Neural progenitor cell (in vitro differentiated cells): ENCODE data around the gene KIF21B.

Source experiments
- CTCF ChIP-seq: fragments of 200-600 bp; sonication (generic); IDR thresholded peaks from 2 replicates; pipeline ENCODE4 v1.5.1; 2017; ENCODE audit warnings: antibody characterized with exemption, mild to moderate bottlenecking
- EZH2 ChIP-seq: fragments of 200-600 bp; sonication (generic); IDR thresholded peaks from 2 replicates; pipeline ENCODE4 v1.6.1; 2017; ENCODE audit warnings: antibody characterized with exemption, mild to moderate bottlenecking, moderate library complexity
- EZH2phosphoT487 ChIP-seq: fragments of 200-600 bp; sonication (generic); IDR thresholded peaks from 2 replicates; pipeline ENCODE4 v1.6.1; 2017; ENCODE audit warnings: antibody characterized with exemption

GRCh38 chr1:201069636-201070035, 46.1 kb upstream of the KIF21B start:
- no peak for TF ChIP-seq CTCF
- TF ChIP-seq EZH2, result no peak
- TF ChIP-seq EZH2phosphoT487, result no peak
